IMR-90 (cell line): Measurements from ENCODE around the gene HDGF. TPM values are rescaled to one million over a fixed set of nuclear protein-coding genes. Genes with fewer than 3 reads are reported as not detected.

Experiments
- ATAC-seq: fragments of 200-7000 bp; cut with Tn5 transposase; 2 replicates; pipeline ENCODE4 v1.9.1; 2020; ENCODE audit warnings: low read depth, mild to moderate bottlenecking, moderate library complexity
- BruUV-seq: library from RNA; stranded (reverse); fragments of 400-500 nt; replicated peaks from 2 replicates; lab custom pipeline; 2021; lab: Mats Ljungman, UMichigan
- CTCF ChIA-PET: fragments of 300-600 bp; formaldehyde crosslinking; extraction: SDS; loops from one replicate; lab custom pipeline; 2021; ENCODE audit warnings: antibody characterized with exemption; lab: Yijun Ruan, JAX
- POLR2A ChIA-PET: fragments of 300-600 bp; sonication (Branson Sonifier 250); formaldehyde crosslinking; loops from one replicate; lab custom pipeline; 2022; ENCODE audit warnings: antibody characterized with exemption; ENCODE audit not compliant: unreplicated experiment; lab: Charles Lee
- DNase-seq: peaks from one replicate; pipeline ENCODE4 v3.0.0; 2013
- H2AFZ ChIP-seq: replicated peaks from 2 replicates; pipeline ENCODE3; 2013; ENCODE audit warnings: low read length, mild to moderate bottlenecking; ENCODE audit not compliant: poor library complexity
- H2AK5ac ChIP-seq: 2 replicates; pipeline ENCODE4 v1.6.1; 2013; ENCODE audit warnings: low read depth, low read length, inconsistent platforms
- H2AK9ac ChIP-seq: replicated peaks from 2 replicates; pipeline ENCODE3; 2013; ENCODE audit warnings: mild to moderate bottlenecking, low read depth, low read length, moderate library complexity; ENCODE audit not compliant: poor library complexity
- H2BK120ac ChIP-seq: 2 replicates; pipeline ENCODE4 v1.6.1; 2013; ENCODE audit warnings: low read depth, low read length, inconsistent platforms
- H2BK15ac ChIP-seq: 3 replicates; pipeline ENCODE4 v1.6.1; 2013; ENCODE audit warnings: low read depth, low read length, inconsistent platforms
- H2BK20ac ChIP-seq: 2 replicates; pipeline ENCODE4 v1.6.1; 2013; ENCODE audit warnings: low read depth, mild to moderate bottlenecking, inconsistent platforms, low read length, moderate library complexity
- H2BK5ac ChIP-seq: 2 replicates; pipeline ENCODE4 v1.6.1; 2013; ENCODE audit warnings: mild to moderate bottlenecking, low read depth, low read length, inconsistent platforms; ENCODE audit not compliant: poor library complexity, severe bottlenecking
- H3K14ac ChIP-seq: replicated peaks from 2 replicates; pipeline ENCODE4 v1.6.1; 2013; ENCODE audit warnings: low read depth, low read length, inconsistent platforms
- H3K18ac ChIP-seq: 2 replicates; pipeline ENCODE4 v1.6.1; 2013; ENCODE audit warnings: low read depth, low read length, control low read depth
- H3K23ac ChIP-seq: 2 replicates; pipeline ENCODE4 v1.6.1; 2013; ENCODE audit warnings: low read depth, low read length, inconsistent platforms
- H3K27ac ChIP-seq: 2 replicates; pipeline ENCODE4 v1.5.1; 2013; ENCODE audit warnings: mild to moderate bottlenecking, control low read depth, low read length; ENCODE audit not compliant: insufficient read depth
- H3K27me3 ChIP-seq: 2 replicates; pipeline ENCODE4 v1.6.1; 2013; ENCODE audit warnings: low read length; ENCODE audit not compliant: control insufficient read depth, insufficient read depth
- H3K36me3 ChIP-seq: 2 replicates; pipeline ENCODE4 v1.6.1; 2013; ENCODE audit warnings: low read length, mixed read lengths; ENCODE audit not compliant: control insufficient read depth, insufficient read depth
- H3K4ac ChIP-seq: 2 replicates; pipeline ENCODE4 v1.6.1; 2013; ENCODE audit warnings: low read depth, low read length, inconsistent platforms
- H3K4me1 ChIP-seq: 2 replicates; pipeline ENCODE4 v1.6.1; 2013; ENCODE audit warnings: low read length, mixed read lengths; ENCODE audit not compliant: control insufficient read depth, insufficient read depth
- H3K4me2 ChIP-seq: 2 replicates; pipeline ENCODE4 v1.6.1; 2013; ENCODE audit warnings: low read depth, mild to moderate bottlenecking, control low read depth, low read length, moderate library complexity
- H3K4me3 ChIP-seq: 2 replicates; pipeline ENCODE4 v1.5.1; 2013; ENCODE audit warnings: low read depth, mild to moderate bottlenecking, control low read depth, low read length, moderate library complexity; ENCODE audit not compliant: insufficient read depth
- H3K56ac ChIP-seq: 2 replicates; pipeline ENCODE4 v1.6.1; 2013; ENCODE audit warnings: low read length, inconsistent platforms; ENCODE audit not compliant: insufficient read depth; ENCODE audit errors: extremely low read depth
- H3K79me1 ChIP-seq, 2 experiments: 2 replicates each; pipeline ENCODE4 v1.6.1; 2013; ENCODE audit warnings: low read length in 2 of 2, inconsistent platforms in 1 of 2, low read depth in 1 of 2
- H3K9ac ChIP-seq: 2 replicates; pipeline ENCODE4 v1.6.1; 2013; ENCODE audit warnings: low read depth, low read length, control low read depth
- H3K9me1 ChIP-seq: 2 replicates; pipeline ENCODE4 v1.6.1; 2013; ENCODE audit warnings: low read length, inconsistent platforms; ENCODE audit not compliant: insufficient read depth
- H3K9me3 ChIP-seq: 2 replicates; pipeline ENCODE4 v1.6.1; 2013; ENCODE audit warnings: low read length; ENCODE audit not compliant: control insufficient read depth, insufficient read depth
- H4K20me1 ChIP-seq: 2 replicates; pipeline ENCODE4 v1.6.1; 2013; ENCODE audit warnings: low read length, inconsistent platforms; ENCODE audit not compliant: insufficient read depth
- H4K5ac ChIP-seq: 2 replicates; pipeline ENCODE4 v1.6.1; 2013; ENCODE audit warnings: mild to moderate bottlenecking, low read depth, low read length, control low read depth
- H4K8ac ChIP-seq, 2 experiments: 2 replicates each; pipeline ENCODE4 v1.6.1; 2013; ENCODE audit warnings: low read depth in 2 of 2, low read length in 2 of 2, control low read depth in 1 of 2, inconsistent platforms in 1 of 2
- H4K91ac ChIP-seq: 2 replicates; pipeline ENCODE4 v1.6.1; 2013; ENCODE audit warnings: low read depth, low read length, inconsistent platforms; ENCODE audit not compliant: insufficient read depth
- CHD1 ChIP-seq: IDR thresholded peaks from 2 replicates; pipeline ENCODE4 v1.6.1; 2012; ENCODE audit warnings: low read depth, low read length, improper control_type of control experiment
- FOS ChIP-seq: fragments of 150-350 bp; IDR thresholded peaks from 2 replicates; pipeline ENCODE4 v1.6.1; 2016; ENCODE audit warnings: low read depth, low read length
- MAFK ChIP-seq: IDR thresholded peaks from 2 replicates; pipeline ENCODE4 v1.6.1; 2012; ENCODE audit warnings: low read depth, low read length, improper control_type of control experiment
- MAZ ChIP-seq: IDR thresholded peaks from 2 replicates; pipeline ENCODE4 v1.6.1; 2012; ENCODE audit warnings: low read depth, mild to moderate bottlenecking, low read length, improper control_type of control experiment, moderate library complexity, borderline replicate concordance
- RCOR1 ChIP-seq: IDR thresholded peaks from 2 replicates; pipeline ENCODE4 v1.6.1; 2012; ENCODE audit warnings: mild to moderate bottlenecking, low read length, improper control_type of control experiment; ENCODE audit not compliant: insufficient replicate concordance
- RFX5 ChIP-seq: IDR thresholded peaks from 2 replicates; pipeline ENCODE4 v1.8.0; 2012; ENCODE audit warnings: low read depth, mild to moderate bottlenecking, low read length, moderate library complexity
- USF2 ChIP-seq: fragments of 150-350 bp; IDR thresholded peaks from 2 replicates; pipeline ENCODE4 v1.6.1; 2017; ENCODE audit warnings: mild to moderate bottlenecking, antibody characterized with exemption, low read length, low read depth
- WGBS, 2 experiments: methylation state at CpG; one replicate each; pipeline versions ENCODE4 v1.1.5 to v1.1.7; 2013; ENCODE audit warnings: missing lambda C conversion rate in 2 of 2; ENCODE audit not compliant: insufficient read length in 1 of 2; ENCODE audit errors: extremely low coverage in 2 of 2; 5-methylcytosine and 5-hydroxymethylcytosine counted together
- dilution Hi-C: fragments of 300-500 bp; cut with HindIII; formaldehyde crosslinking; loops from one replicate; pipeline ENCODE4 v1.14.3; 2018; ENCODE audit warnings: low sequenced_read_pairs; ENCODE audit not compliant: unreplicated experiment
- in situ Hi-C: fragments of 300-500 bp; cut with MboI; formaldehyde crosslinking; loops from 3 replicates; pipeline ENCODE4 v1.14.3; 2019; ENCODE audit warnings: low sequenced_read_pairs, inconsistent platforms, mixed read lengths
- intact Hi-C: fragments of 100-400 bp; cut with micrococcal nuclease; formaldehyde crosslinking; loops from 2 replicates; pipeline ENCODE4 v1.10.0; 2022
- polyA plus RNA-seq, 3 experiments: library from polyadenylated mRNA; depleted of rRNA; stranded (reverse); fragments of >200 nt; gene quantifications; 2 replicates each; pipeline ENCODE4 v1.2.3, GENCODE V29; 2012; ENCODE audit warnings: low replicate concordance in 1 of 3
- total RNA-seq: library from RNA; depleted of rRNA; stranded (reverse); fragments of >200 nt; gene quantifications from 2 replicates; pipeline ENCODE4 v1.2.3, GENCODE V29; 2012

The HDGF gene
- total and polyA plus RNA-seq, 2 of the 4 experiments (the other 2 are of a cell fraction), result 94.6 to 123 TPM

- TF ChIP-seq USF2 (no peak), MAFK (no peak), RFX5 (no peak)
These were observed 15.0 kb upstream of the HDGF start (continued) for GRCh38 chr1:156766298-156767100.

- H3K9ac ChIP-seq, result no peak overlapping the region
- H2AFZ ChIP-seq, result no peak overlapping the region
- CTCF ChIA-PET, result no interaction called here
These were observed 14.2 kb upstream of the HDGF start for GRCh38 chr1:156765666-156766065.

More at GRCh38 chr1:156765666-156766065, 14.2 kb upstream of the HDGF start:
- H3K23ac ChIP-seq, result 0 out of 2 replicates have a peak overlapping the region, but pooled peaks have one; percentile 73
- peaks cover 17% of the 10 kb centered on the region; the same call in 1 of the 2 replicates for H4K20me1 ChIP-seq
- no peak overlapping the region for H3K4me3 ChIP-seq
- WGBS, 2 experiments, result no CpG with 5 or more reads among the region's 5 CpGs
- intact Hi-C loops, result loop anchor here (2.0 kb wide), 2 partner anchors 13 to 39 kb away; no protein-coding TSS in a partner anchor
- peak overlapping the region; percentile 97 to 98; a peak in 3 of 4 replicates for H4K8ac ChIP-seq
- ATAC-seq (no peak), DNase-seq (no peak)
- no peak overlapping the region; the same call in 1 of the 2 replicates for H2AK5ac ChIP-seq
- H3K79me1 ChIP-seq, result peaks cover 10 to 35% of the 10 kb centered on the region in 2 experiments; a peak in 3 of 4 replicates
- H4K5ac ChIP-seq, result no peak overlapping the region
- H3K4me2 ChIP-seq, result no peak overlapping the region
- in situ Hi-C loops, result no loop called here
- H3K4ac ChIP-seq, result peak overlapping the region; percentile 88; the same call in 1 of the 2 replicates
- no peak overlapping the region for H4K91ac ChIP-seq
- no peaks in the 10 kb centered on the region for H3K9me1 ChIP-seq
- peak overlapping the region; percentile 88 for H2AK9ac ChIP-seq
- peaks cover 5% of the 10 kb centered on the region for H3K4me1 ChIP-seq
- no peak overlapping the region for H2BK20ac ChIP-seq
- H3K27ac ChIP-seq, result no peak overlapping the region
- peak overlapping the region; percentile 84; the same call in 1 of the 2 replicates for H3K14ac ChIP-seq
- H2BK15ac ChIP-seq, result no peak overlapping the region; the same call in 2 of the 3 replicates
- H3K27me3 ChIP-seq, result no peaks in the 10 kb centered on the region
- H3K36me3 ChIP-seq, result no peaks in the 10 kb centered on the region; the same call in 1 of the 2 replicates
- dilution Hi-C loops, result no loop called here
- no TSS peak for BruUV-seq
- POLR2A ChIA-PET, result no interaction called here
- H3K9me3 ChIP-seq, result no peaks in the 10 kb centered on the region
- H3K18ac ChIP-seq, result no peak overlapping the region
- H2BK120ac ChIP-seq, result no peak overlapping the region
- H3K56ac ChIP-seq, result peak overlapping the region; percentile 74; the same call in 1 of the 2 replicates
- TF ChIP-seq RCOR1 (no peak), MAZ (no peak), CHD1 (no peak), FOS (no peak)
- no peak overlapping the region for H2BK5ac ChIP-seq
